Measurements from ENCODE around the gene SLC22A16. TPM values are rescaled to one million over a fixed set of nuclear protein-coding genes. Genes with fewer than 3 reads are reported as not detected.

The SLC22A16 gene
- total and polyA plus RNA-seq, 2 donors (not counting 1 experiment from before 2014, with no cell fraction given) = not detected

DNA sequence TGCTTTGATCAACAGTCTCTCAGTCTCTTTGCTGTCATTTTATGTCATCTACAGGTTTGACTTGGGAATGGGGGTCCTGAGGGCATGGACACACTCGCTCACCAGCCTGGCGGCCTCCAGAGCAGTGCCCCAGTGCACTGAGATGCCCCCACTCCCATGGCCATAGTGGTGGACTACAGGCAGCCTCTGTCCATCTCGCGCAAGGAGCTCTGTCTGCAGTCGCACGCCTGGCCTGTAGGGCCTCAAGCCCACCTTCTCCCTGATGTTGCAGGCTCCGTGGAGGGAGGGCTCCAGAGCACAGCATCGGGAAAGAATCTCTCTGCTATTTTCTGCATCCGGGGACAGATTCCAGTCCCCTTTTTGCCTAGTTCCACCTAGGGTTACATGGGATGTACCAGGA lies 83.7 kb downstream of the SLC22A16 start:
- Histone ChIP-seq H3K4me2 (ENCODE audit: extremely low read depth, insufficient read depth, low read length) (no peak overlapping the region), H2AFZ (ENCODE audit: low read length) (no peak overlapping the region), H3K79me2 (ENCODE audit: control insufficient read depth, insufficient read depth, low read length) (no peaks in the 10 kb centered on the region), H3K9me3 (ENCODE audit: control insufficient read depth, insufficient read depth, low read depth, low read length) (no peaks in the 10 kb centered on the region), H4K20me1 (ENCODE audit: control insufficient read depth, extremely low read depth, insufficient read depth, low read length) (no peaks in the 10 kb centered on the region), H3K27me3 (ENCODE audit: control insufficient read depth, insufficient read depth, low read length) (no peaks in the 10 kb centered on the region), H3K27ac (ENCODE audit: insufficient read depth, low read length) (no peak overlapping the region), H3K4me3 (replicated peaks in 1 of 4; ENCODE audit: control extremely low read depth in 1 of 4, insufficient read depth in 1 of 4, low read depth in 3 of 4, low read length in 4 of 4) (no peak overlapping the region), H3K4me1 (ENCODE audit: control insufficient read depth, extremely low read depth, insufficient read depth, low read length) (no peaks in the 10 kb centered on the region), H3K9ac (ENCODE audit: insufficient read depth, low read length) (no peak overlapping the region), H3K36me3 (ENCODE audit: control insufficient read depth, insufficient read depth, low read length) (no peaks in the 10 kb centered on the region)
- no peak for DNase-seq (ENCODE audit: low read depth in 2 of 2)
- TF ChIP-seq CTCF (conservative IDR thresholded peaks at IDR 0.05 in 1 of 2, IDR thresholded peaks at IDR 0.05 in 1 of 2; ENCODE audit: low read depth in 1 of 2, low read length in 2 of 2) (no peak), EZH2 (IDR thresholded peaks at IDR 0.05; ENCODE audit: low read length, missing control alignments) (no peak)

DNA sequence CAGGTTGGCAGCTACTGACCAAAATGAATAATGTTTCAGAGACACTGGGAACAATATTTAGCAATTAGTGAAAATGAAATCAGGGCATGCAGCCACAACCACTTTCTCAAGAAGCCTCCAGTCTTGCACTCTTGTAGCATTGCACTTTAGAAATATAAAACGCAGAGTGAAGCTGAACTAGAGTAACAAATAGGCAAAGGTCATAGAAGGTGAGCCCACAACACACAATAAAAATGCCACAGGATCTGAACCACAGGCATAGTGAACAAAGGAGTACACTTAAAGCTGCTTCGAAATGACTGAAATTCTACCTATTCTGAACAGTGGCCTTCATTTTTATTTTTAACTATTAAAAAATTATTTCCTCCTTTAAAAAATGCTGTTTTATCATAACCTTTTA lies 86.0 kb downstream of the SLC22A16 start:
- Histone ChIP-seq H3K9ac (ENCODE audit: insufficient read depth, low read length) (no peak overlapping the region), H3K4me1 (ENCODE audit: control insufficient read depth, extremely low read depth, insufficient read depth, low read length) (no peaks in the 10 kb centered on the region), H3K9me3 (ENCODE audit: control insufficient read depth, insufficient read depth, low read depth, low read length) (no peaks in the 10 kb centered on the region), H3K36me3 (ENCODE audit: control insufficient read depth, insufficient read depth, low read length) (no peaks in the 10 kb centered on the region), H3K79me2 (ENCODE audit: control insufficient read depth, insufficient read depth, low read length) (no peaks in the 10 kb centered on the region), H3K27me3 (ENCODE audit: control insufficient read depth, insufficient read depth, low read length) (no peaks in the 10 kb centered on the region), H2AFZ (ENCODE audit: low read length) (no peak overlapping the region), H4K20me1 (ENCODE audit: control insufficient read depth, extremely low read depth, insufficient read depth, low read length) (no peaks in the 10 kb centered on the region), H3K4me3 (replicated peaks in 1 of 4; ENCODE audit: control extremely low read depth in 1 of 4, insufficient read depth in 1 of 4, low read depth in 3 of 4, low read length in 4 of 4) (no peak overlapping the region), H3K27ac (ENCODE audit: insufficient read depth, low read length) (no peak overlapping the region), H3K4me2 (ENCODE audit: extremely low read depth, insufficient read depth, low read length) (no peak overlapping the region)
- TF ChIP-seq EZH2 (IDR thresholded peaks at IDR 0.05; ENCODE audit: low read length, missing control alignments) (no peak), CTCF (conservative IDR thresholded peaks at IDR 0.05 in 1 of 2, IDR thresholded peaks at IDR 0.05 in 1 of 2; ENCODE audit: low read depth in 1 of 2, low read length in 2 of 2) (no peak)
- no peak for DNase-seq (ENCODE audit: low read depth in 2 of 2)

DNA sequence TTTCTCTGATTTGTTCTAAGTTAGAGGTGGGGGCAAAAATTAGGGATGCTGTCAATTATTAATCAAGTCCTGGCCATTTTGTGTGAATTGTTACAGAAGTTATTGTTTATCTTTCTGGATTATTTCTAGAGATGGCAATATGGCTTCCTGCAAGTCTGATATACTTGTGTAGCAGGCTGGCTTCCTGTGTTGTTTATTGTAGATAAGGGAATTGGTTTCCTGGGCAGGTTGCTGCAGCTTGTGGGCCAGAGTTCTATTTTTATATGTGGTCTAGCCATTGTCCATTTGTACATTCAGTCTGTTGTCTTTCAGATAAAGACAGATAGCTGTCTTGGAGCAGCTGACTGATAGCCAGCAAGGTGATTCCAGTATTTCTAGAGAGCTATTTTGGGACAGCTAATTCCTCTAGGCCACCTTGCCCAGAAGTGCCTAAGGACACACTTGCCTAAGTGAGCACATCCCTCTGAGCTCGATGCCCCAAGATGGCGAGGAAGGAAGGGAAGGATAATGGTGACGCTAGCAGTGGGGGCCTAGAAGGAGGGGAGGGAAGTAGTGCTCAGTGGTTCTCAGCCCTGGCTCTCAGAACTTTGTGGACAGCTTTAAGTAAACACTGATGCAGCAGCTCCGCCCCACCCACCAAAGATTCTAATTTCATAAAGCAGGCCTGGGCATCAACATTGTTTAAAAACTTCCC lies 86.6 kb downstream of the SLC22A16 start:
- H3K27me3 ChIP-seq (ENCODE audit: control insufficient read depth, insufficient read depth, low read length) = no peaks in the 10 kb centered on the region
- H3K9ac ChIP-seq (ENCODE audit: insufficient read depth, low read length) = no peak overlapping the region
- TF ChIP-seq CTCF (conservative IDR thresholded peaks at IDR 0.05 in 1 of 2, IDR thresholded peaks at IDR 0.05 in 1 of 2; ENCODE audit: low read depth in 1 of 2, low read length in 2 of 2) (no peak), EZH2 (IDR thresholded peaks at IDR 0.05; ENCODE audit: low read length, missing control alignments) (no peak)
- no peaks in the 10 kb centered on the region for H4K20me1 ChIP-seq (ENCODE audit: control insufficient read depth, extremely low read depth, insufficient read depth, low read length)
- H3K9me3 ChIP-seq (ENCODE audit: control insufficient read depth, insufficient read depth, low read depth, low read length) = no peaks in the 10 kb centered on the region
- no peaks in the 10 kb centered on the region for H3K36me3 ChIP-seq (ENCODE audit: control insufficient read depth, insufficient read depth, low read length)
- no peak overlapping the region for H2AFZ ChIP-seq (ENCODE audit: low read length)
- H3K27ac ChIP-seq (ENCODE audit: insufficient read depth, low read length) = no peak overlapping the region
- no peak overlapping the region for H3K4me3 ChIP-seq (replicated peaks in 1 of 4; ENCODE audit: control extremely low read depth in 1 of 4, insufficient read depth in 1 of 4, low read depth in 3 of 4, low read length in 4 of 4)
- H3K79me2 ChIP-seq (ENCODE audit: control insufficient read depth, insufficient read depth, low read length) = no peaks in the 10 kb centered on the region
- H3K4me2 ChIP-seq (ENCODE audit: extremely low read depth, insufficient read depth, low read length) = no peak overlapping the region
- DNase-seq (ENCODE audit: low read depth in 2 of 2) = peak in 1 of 2 donors; percentile 4
- H3K4me1 ChIP-seq (ENCODE audit: control insufficient read depth, extremely low read depth, insufficient read depth, low read length) = no peaks in the 10 kb centered on the region

All from fibroblast of lung (primary cell).